HepG2 (cell line): Measurements from ENCODE around the gene ADH1C. TPM values are rescaled to one million over a fixed set of nuclear protein-coding genes. Genes with fewer than 3 reads are reported as not detected.
"Not testable (repeated sequence)": the region's sequence is repeated elsewhere in the genome, so short reads cannot be mapped to it uniquely, and the experiment has no call there.

Experiments
- ATAC-seq: fragments of 200-7000 bp; cut with Tn5 transposase; 3 replicates; pipeline ENCODE4 v1.9.1; 2020; ENCODE audit warnings: mild to moderate bottlenecking, moderate library complexity
- BruUV-seq: library from RNA; stranded (reverse); fragments of 400-500 nt; replicated peaks from 2 replicates; lab custom pipeline; 2021; lab: Mats Ljungman, UMichigan
- CTCF ChIA-PET: fragments of 300-600 bp; formaldehyde crosslinking; extraction: SDS; loops from one replicate; lab custom pipeline; 2021; ENCODE audit warnings: low total read pairs, inconsistent platforms, low intra/inter-chr PET ratio; lab: Yijun Ruan, JAX
- POLR2A ChIA-PET: fragments of 350-600 bp; sonication (Branson Sonifier 250); formaldehyde crosslinking; loops from one replicate; lab custom pipeline; 2020; ENCODE audit warnings: antibody characterized with exemption, inconsistent platforms; lab: Yijun Ruan, JAX
- DNase-seq: peaks from one replicate; pipeline ENCODE4 v3.0.0-alpha.2; 2015; ENCODE audit warnings: low spot score
- FAIRE-seq: peaks from 3 replicates; lab custom pipeline; 2011; peaks lifted over from hg19 to GRCh38; lab: Jason Lieb, UNC
- H2AFZ ChIP-seq: one replicate; pipeline ENCODE4 v1.6.1; 2011; ENCODE audit warnings: low read length, inconsistent platforms
- H3K27ac ChIP-seq: fragments of 300-600 bp; 3 replicates; pipeline ENCODE4 v1.8.0; 2011; ENCODE audit warnings: mixed run types, mild to moderate bottlenecking, mixed read lengths, low read length, inconsistent platforms; ENCODE audit not compliant: insufficient read depth; ENCODE audit errors: extremely low read length
- H3K27me3 ChIP-seq, 2 experiments: fragments of 200-600 bp in 1 of 2; 2 replicates in 1 of 2; 3 replicates in 1 of 2; pipeline versions ENCODE4 v1.6.0 to v1.8.0; 2011; ENCODE audit warnings: low read length in 2 of 2, mild to moderate bottlenecking in 2 of 2, moderate library complexity in 2 of 2, inconsistent platforms in 1 of 2; ENCODE audit not compliant: insufficient read depth in 2 of 2, control insufficient read depth in 1 of 2
- H3K36me3 ChIP-seq, 2 experiments: fragments of 200-600 bp in 1 of 2; replicated peaks in 1 of 2; 2 replicates in 1 of 2; 3 replicates in 1 of 2; pipeline versions ENCODE4 v1.5.1 to v1.8.0; 2011; ENCODE audit warnings: low read length in 2 of 2, inconsistent platforms in 1 of 2; ENCODE audit not compliant: insufficient read depth in 2 of 2, control insufficient read depth in 1 of 2
- H3K4me1 ChIP-seq: 2 replicates; pipeline ENCODE4 v1.5.1; 2012; ENCODE audit warnings: low read length, inconsistent platforms; ENCODE audit not compliant: insufficient read depth
- H3K4me2 ChIP-seq: 2 replicates; pipeline ENCODE4 v1.6.0; 2011; ENCODE audit warnings: low read depth, low read length, inconsistent platforms
- H3K4me3 ChIP-seq, 3 experiments: fragments of 200-600 bp in 1 of 3; sonication (generic), shearing (Covaris generic) in 1 of 3; replicated peaks in 1 of 3; 2 replicates each; pipeline ENCODE4 v1.5.1; 2011 to 2016; ENCODE audit warnings: low read length in 3 of 3, inconsistent platforms in 2 of 3, low read depth in 2 of 3, mild to moderate bottlenecking in 2 of 3, control low read depth in 1 of 3, mixed read lengths in 1 of 3; ENCODE audit not compliant: insufficient read depth in 1 of 3
- H3K79me2 ChIP-seq: one replicate; pipeline ENCODE4 v1.6.1; 2011; ENCODE audit warnings: low read length, inconsistent platforms; ENCODE audit not compliant: insufficient read depth
- H3K9ac ChIP-seq: 2 replicates; pipeline ENCODE4 v1.6.0; 2011; ENCODE audit warnings: mild to moderate bottlenecking, low read depth, low read length, inconsistent platforms; ENCODE audit not compliant: insufficient read depth
- H3K9me3 ChIP-seq: 2 replicates; pipeline ENCODE4 v1.5.1; 2012; ENCODE audit warnings: mild to moderate bottlenecking, low read length
- H4K20me1 ChIP-seq: 2 replicates; pipeline ENCODE4 v1.6.0; 2011; ENCODE audit warnings: inconsistent platforms, mild to moderate bottlenecking, low read length, moderate library complexity; ENCODE audit not compliant: insufficient read depth
- ATF7 ChIP-seq, 2 experiments: fragments of 450-650 bp in 1 of 2; sonication (generic) in 1 of 2; formaldehyde crosslinking in 1 of 2; IDR thresholded peaks; 2 replicates each; pipeline versions ENCODE4 v1.4.0 to v1.6.1; 2016 to 2020; ENCODE audit warnings: antibody characterized with exemption in 1 of 2, mild to moderate bottlenecking in 1 of 2, missing genetic modification reagents in 1 of 2
- ETV5 ChIP-seq: IDR thresholded peaks from 2 replicates; pipeline ENCODE4 v1.6.1; 2018; ENCODE audit warnings: missing biosample characterization, missing genetic modification reagents, inconsistent platforms, borderline replicate concordance
- FOXO1 ChIP-seq: sonication (generic); formaldehyde crosslinking; IDR thresholded peaks from 2 replicates; pipeline ENCODE4 v1.4.0; 2020; ENCODE audit warnings: missing genetic modification reagents
- RCOR2 ChIP-seq: IDR thresholded peaks from 2 replicates; pipeline ENCODE4 v1.6.1; 2016; ENCODE audit warnings: missing biosample characterization, missing genetic modification reagents
- ZKSCAN8 ChIP-seq: IDR thresholded peaks from 2 replicates; pipeline ENCODE4 v1.6.1; 2016; ENCODE audit warnings: borderline replicate concordance, missing genetic modification reagents, missing compliant biosample characterization
- ZNF136 ChIP-seq: sonication (generic); formaldehyde crosslinking; IDR thresholded peaks from 2 replicates; pipeline ENCODE4 v1.8.1; 2022; ENCODE audit warnings: low read depth, mild to moderate bottlenecking, moderate library complexity, missing genetic modification reagents
- ZNF264 ChIP-seq: sonication (generic); formaldehyde crosslinking; IDR thresholded peaks from 2 replicates; pipeline ENCODE4 v1.4.0; 2020; ENCODE audit warnings: missing genetic modification reagents
- ZNF75D ChIP-seq: sonication (generic); formaldehyde crosslinking; IDR thresholded peaks from 2 replicates; pipeline ENCODE4 v1.8.1; 2023; ENCODE audit warnings: missing genetic modification reagents, mild to moderate bottlenecking, borderline replicate concordance
- ZNF782 ChIP-seq: sonication (generic); formaldehyde crosslinking; IDR thresholded peaks from 2 replicates; pipeline ENCODE4 v1.4.0; 2020; ENCODE audit warnings: missing genetic modification reagents, mild to moderate bottlenecking, borderline replicate concordance
- WGBS: methylation state at CpG from one replicate; pipeline ENCODE4 v1.1.6; 2017; ENCODE audit warnings: low lambda C conversion rate; 5-methylcytosine and 5-hydroxymethylcytosine counted together
- in situ Hi-C: cut with HindIII; loops from 2 replicates; pipeline ENCODE4 v1.10.0; 2017; ENCODE audit warnings: low pct_unique_long_range_greater_than_20kb; ENCODE audit not compliant: extremely low pct_ligation_motif_present
- intact Hi-C: fragments of 100-400 bp; cut with micrococcal nuclease; formaldehyde crosslinking; loops from one replicate; pipeline ENCODE4 v1.10.0; 2022; ENCODE audit not compliant: unreplicated experiment
- polyA plus RNA-seq, 8 experiments: library from polyadenylated mRNA; depleted of rRNA in 3 of 8; stranded (reverse) in 7 of 8; unstranded in 1 of 8; fragments of >200 nt; fragmentation: Illumina TruSeq in 4 of 8; extraction: Trizol in 4 of 8; gene quantifications; 2 replicates each; pipeline versions ENCODE4 v1.2.1 to v1.2.3, GENCODE V29; 2011 to 2016; ENCODE audit warnings: low read depth in 4 of 8, missing spikeins in 1 of 8, mixed read lengths in 1 of 8; ENCODE audit not compliant: insufficient read depth in 1 of 8
- total RNA-seq, 5 experiments: library from RNA; depleted of rRNA; stranded (reverse); fragments of >200 nt; fragmentation: Illumina TruSeq; extraction: Trizol; gene quantifications; 2 replicates each; pipeline ENCODE4 v1.2.3, GENCODE V29; 2016; ENCODE audit warnings: low read depth in 1 of 5
- TF ChIP-seq, protein P1 (sequence below): sonication (generic); formaldehyde crosslinking; IDR thresholded peaks from 2 replicates; pipeline ENCODE4 v1.8.0; 2022; ENCODE audit warnings: missing genetic modification reagents, mild to moderate bottlenecking, inconsistent platforms, borderline replicate concordance
- TF ChIP-seq, protein P2 (sequence below): sonication (generic); formaldehyde crosslinking; IDR thresholded peaks from 2 replicates; pipeline ENCODE4 v1.8.0; 2022; ENCODE audit warnings: mild to moderate bottlenecking, missing genetic modification reagents, moderate library complexity

The ADH1C gene
- total and polyA plus RNA-seq, 2 of the 13 experiments (the other 11 are each of a cell fraction or from before 2014, with no cell fraction given) = not detected

DNA sequence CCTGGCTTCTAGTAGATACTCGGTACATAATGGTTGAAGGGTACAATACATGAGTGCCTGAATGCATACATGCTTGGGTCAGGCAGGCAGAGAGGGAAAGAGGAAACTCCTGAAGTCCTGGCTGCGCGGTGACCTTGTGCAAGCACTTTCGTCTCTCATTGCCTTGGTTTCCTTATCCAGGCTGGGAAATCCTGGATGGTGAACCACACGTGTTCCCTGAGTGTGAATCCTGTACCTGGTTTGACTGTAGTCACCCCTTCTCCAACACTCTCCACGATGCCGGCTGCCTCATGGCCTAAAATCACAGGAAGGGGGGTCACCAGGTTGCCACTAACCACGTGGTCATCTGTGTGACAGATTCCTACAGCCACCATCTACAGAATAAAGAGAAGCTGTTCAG lies 34.7 kb downstream of the ADH1C start:
- H3K4me3 ChIP-seq, H3K9me3 ChIP-seq, intact Hi-C loops, H3K27me3 ChIP-seq, POLR2A ChIA-PET, H3K4me1 ChIP-seq, H3K79me2 ChIP-seq, H2AFZ ChIP-seq, H3K9ac ChIP-seq, H3K36me3 ChIP-seq, H3K27ac ChIP-seq, in situ Hi-C loops, FAIRE-seq, BruUV-seq, ATAC-seq, CTCF ChIA-PET, H4K20me1 ChIP-seq, DNase-seq, H3K4me2 ChIP-seq: not testable (repeated sequence)
- WGBS = 67% methylated on average over 8 of the region's 8 CpGs

DNA sequence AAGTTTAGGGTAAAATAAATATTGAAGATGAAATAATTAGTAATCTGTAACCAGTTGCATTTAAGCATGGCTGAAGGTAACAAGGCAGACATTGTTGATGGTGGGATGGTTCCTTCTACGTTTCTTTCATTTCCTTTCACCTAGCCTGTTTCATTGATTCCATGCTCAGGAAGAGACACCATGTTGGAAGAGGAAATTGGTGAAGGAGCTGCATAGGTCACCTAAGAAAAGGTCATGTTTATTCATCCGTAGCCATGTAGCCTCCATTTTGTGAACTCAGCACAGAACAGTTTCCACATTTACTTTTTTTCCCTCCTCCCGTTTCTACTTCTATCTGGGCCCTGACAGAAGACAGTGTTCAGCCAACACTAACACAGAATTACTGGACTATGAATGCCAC lies 35.2 kb downstream of the ADH1C start:
- Histone ChIP-seq H3K9ac (no peak overlapping the region), H3K27ac (no peak overlapping the region), H3K36me3 (no peaks in the 10 kb centered on the region), H3K4me2 (no peak overlapping the region), H3K79me2 (no peaks in the 10 kb centered on the region), H3K9me3 (no peaks in the 10 kb centered on the region), H4K20me1 (no peaks in the 10 kb centered on the region), H3K4me1 (0 out of 2 replicates have a peak, but pooled peaks cover 7% of the 10 kb centered on the region), H2AFZ (no peak overlapping the region), H3K27me3 (no peaks in the 10 kb centered on the region), H3K4me3 (no peak overlapping the region)
- in situ Hi-C loops = no loop called here
- DNase-seq (no peak), FAIRE-seq (no peak), ATAC-seq (no peak)
- CTCF ChIA-PET = no interaction called here
- WGBS = 43% methylated on average over 3 of the region's 3 CpGs
- intact Hi-C loops = no loop called here
- POLR2A ChIA-PET = no interaction called here
- BruUV-seq = no TSS peak
- no peak for TF ChIP-seq ZNF75D (CRISPR knock-in tag)
- TF ChIP-seq, protein P1, sequence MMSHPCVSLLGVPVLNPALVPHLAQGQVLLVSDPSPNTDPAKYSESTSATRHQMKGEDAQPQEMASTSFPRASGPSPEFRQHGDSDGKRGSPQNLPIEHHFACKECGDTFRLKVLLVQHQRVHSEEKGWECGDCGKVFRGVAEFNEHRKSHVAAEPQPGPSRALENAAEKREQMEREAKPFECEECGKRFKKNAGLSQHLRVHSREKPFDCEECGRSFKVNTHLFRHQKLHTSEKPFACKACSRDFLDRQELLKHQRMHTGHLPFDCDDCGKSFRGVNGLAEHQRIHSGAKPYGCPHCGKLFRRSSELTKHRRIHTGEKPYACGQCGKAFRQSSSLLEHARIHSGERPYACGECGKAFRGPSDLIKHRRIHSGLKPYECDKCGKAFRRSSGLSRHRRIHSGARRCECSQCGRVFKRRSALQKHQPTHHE (CRISPR knock-in tag) = no peak
- no peak for TF ChIP-seq ZNF782 (CRISPR knock-in tag)
- TF ChIP-seq, protein P2, sequence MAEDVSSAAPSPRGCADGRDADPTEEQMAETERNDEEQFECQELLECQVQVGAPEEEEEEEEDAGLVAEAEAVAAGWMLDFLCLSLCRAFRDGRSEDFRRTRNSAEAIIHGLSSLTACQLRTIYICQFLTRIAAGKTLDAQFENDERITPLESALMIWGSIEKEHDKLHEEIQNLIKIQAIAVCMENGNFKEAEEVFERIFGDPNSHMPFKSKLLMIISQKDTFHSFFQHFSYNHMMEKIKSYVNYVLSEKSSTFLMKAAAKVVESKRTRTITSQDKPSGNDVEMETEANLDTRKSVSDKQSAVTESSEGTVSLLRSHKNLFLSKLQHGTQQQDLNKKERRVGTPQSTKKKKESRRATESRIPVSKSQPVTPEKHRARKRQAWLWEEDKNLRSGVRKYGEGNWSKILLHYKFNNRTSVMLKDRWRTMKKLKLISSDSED (CRISPR knock-in tag) = no peak
- TF ChIP-seq ZKSCAN8 (CRISPR knock-in tag) = no peak
- no peak for TF ChIP-seq ATF7 (IDR thresholded peaks at IDR 0.05)
- TF ChIP-seq ATF7 (CRISPR knock-in tag; IDR thresholded peaks at IDR 0.05) = no peak
- TF ChIP-seq RCOR2 (CRISPR knock-in tag) = no peak
- no peak for TF ChIP-seq ZNF264
- TF ChIP-seq FOXO1 (CRISPR knock-in tag) = no peak
- TF ChIP-seq ETV5 (CRISPR knock-in tag) = no peak
- no peak for TF ChIP-seq ZNF136 (CRISPR knock-in tag)
